WTC11 (cell line): ENCODE data around the gene RELT. TPM values are rescaled to one million over a fixed set of nuclear protein-coding genes. Genes with fewer than 3 reads are reported as not detected.

Experiments used
- ATAC-seq: fragments of 200-7000 bp; cut with Tn5 transposase; 2 replicates; pipeline ENCODE4 v1.10.0; 2021; ENCODE audit warnings: mild to moderate bottlenecking, moderate library complexity
- CTCF ChIA-PET: fragments of 300-600 bp; sonication (Branson Sonifier 250); formaldehyde crosslinking; loops from one replicate; lab custom pipeline; 2021; ENCODE audit warnings: antibody characterized with exemption; lab: Charles Lee
- POLR2A ChIA-PET: fragments of 350-600 bp; sonication (Branson Sonifier 250); formaldehyde crosslinking; loops from one replicate; lab custom pipeline; 2021; ENCODE audit warnings: antibody characterized with exemption; lab: Charles Lee
- DNase-seq: peaks from one replicate; pipeline ENCODE4 v3.0.0; 2021; ENCODE audit warnings: low spot score
- H3K27ac Mint-ChIP-seq: 2 replicates; pipeline ENCODE4 v1.8.0; 2021; ENCODE audit warnings: mixed read lengths
- H3K27me3 Mint-ChIP-seq: 2 replicates; pipeline ENCODE4 v1.8.0; 2021; ENCODE audit warnings: low read depth, mild to moderate bottlenecking, moderate library complexity, mixed read lengths
- H3K36me3 Mint-ChIP-seq: 2 replicates; pipeline ENCODE4 v1.8.0; 2021; ENCODE audit warnings: mixed read lengths
- H3K4me1 Mint-ChIP-seq: 2 replicates; pipeline ENCODE4 v1.8.0; 2022; ENCODE audit warnings: mixed read lengths
- H3K4me3 Mint-ChIP-seq: 2 replicates; pipeline ENCODE4 v1.8.0; 2021; ENCODE audit warnings: mild to moderate bottlenecking, moderate library complexity, mixed read lengths
- H3K9me3 Mint-ChIP-seq: 2 replicates; pipeline ENCODE4 v1.8.0; 2021; ENCODE audit warnings: mixed read lengths
- CREB1 ChIP-seq: sonication (generic); formaldehyde crosslinking; IDR thresholded peaks from 2 replicates; pipeline ENCODE4 v1.8.0; 2023; ENCODE audit warnings: mild to moderate bottlenecking, missing genetic modification reagents
- E2F1 ChIP-seq: sonication (generic); formaldehyde crosslinking; IDR thresholded peaks from 2 replicates; pipeline ENCODE4 v1.8.0; 2022; ENCODE audit warnings: mild to moderate bottlenecking, missing genetic modification reagents
- E2F5 ChIP-seq: sonication (generic); formaldehyde crosslinking; IDR thresholded peaks from 2 replicates; pipeline ENCODE4 v1.8.1; 2022; ENCODE audit warnings: mild to moderate bottlenecking, moderate library complexity, missing genetic modification reagents
- GABPB1 ChIP-seq: sonication (generic); formaldehyde crosslinking; IDR thresholded peaks from 2 replicates; pipeline ENCODE4 v1.8.1; 2023; ENCODE audit warnings: mild to moderate bottlenecking, missing genetic modification reagents
- JUN ChIP-seq: sonication (generic); formaldehyde crosslinking; IDR thresholded peaks from 2 replicates; pipeline ENCODE4 v1.8.0; 2023; ENCODE audit warnings: mild to moderate bottlenecking, missing genetic modification reagents
- MAX ChIP-seq: sonication (generic); formaldehyde crosslinking; IDR thresholded peaks from 2 replicates; pipeline ENCODE4 v1.8.0; 2022; ENCODE audit warnings: mild to moderate bottlenecking, missing genetic modification reagents
- NFYB ChIP-seq: sonication (generic); formaldehyde crosslinking; conservative IDR thresholded peaks from 2 replicates; pipeline ENCODE4 v1.8.0; 2022; ENCODE audit warnings: low read depth, missing genetic modification reagents
- PRRX2 ChIP-seq: fragments of 250-450 bp; sonication (Bioruptor Pico); IDR thresholded peaks from 2 replicates; pipeline ENCODE4 v1.8.0; 2021; ENCODE audit warnings: mild to moderate bottlenecking
- RELA ChIP-seq: sonication (generic); formaldehyde crosslinking; IDR thresholded peaks from 2 replicates; pipeline ENCODE4 v1.8.1; 2022; ENCODE audit warnings: missing genetic modification reagents, mild to moderate bottlenecking, borderline replicate concordance
- TEAD4 ChIP-seq: sonication (generic); formaldehyde crosslinking; IDR thresholded peaks from 2 replicates; pipeline ENCODE4 v1.8.0; 2022; ENCODE audit warnings: mild to moderate bottlenecking, missing genetic modification reagents
- ZNF317 ChIP-seq: sonication (generic); formaldehyde crosslinking; IDR thresholded peaks from 2 replicates; pipeline ENCODE4 v1.8.1; 2023; ENCODE audit warnings: low read depth, mild to moderate bottlenecking, moderate library complexity, missing genetic modification reagents, borderline replicate concordance
- ZNF671 ChIP-seq: fragments of 250-450 bp; sonication (Bioruptor Pico); IDR thresholded peaks from 2 replicates; pipeline ENCODE4 v1.8.0; 2021; ENCODE audit warnings: mild to moderate bottlenecking
- total RNA-seq: library from RNA; stranded (reverse); gene quantifications from 3 replicates; pipeline ENCODE4 v1.2.3, GENCODE V29; 2021
- TF ChIP-seq, protein P1 (sequence below): sonication (generic); formaldehyde crosslinking; IDR thresholded peaks from 2 replicates; pipeline ENCODE4 v1.8.0; 2023; ENCODE audit warnings: missing genetic modification reagents

The RELT gene
- total RNA-seq, 1 experiment from 2014 or later: 6.7 TPM

- TF ChIP-seq E2F5 (CRISPR knock-in tag) (peak; percentile 58; the same call in 1 of the 2 replicates), JUN (CRISPR knock-in tag) (no peak), GABPB1 (no peak), RELA (CRISPR knock-in tag) (no peak), NFYB (CRISPR knock-in tag) (no peak), E2F1 (CRISPR knock-in tag) (no peak), MAX (CRISPR knock-in tag) (peak; percentile 21; the same call in 1 of the 2 replicates), PRRX2 (CRISPR knock-in tag) (no peak), ZNF317 (CRISPR knock-in tag) (0 out of 2 replicates have a peak, but pooled peaks have one; percentile 43), ZNF671 (CRISPR knock-in tag) (no peak), TEAD4 (no peak)
Observed at GRCh38 chr11:73376160-73376802, at the start of gene RELT (continued).

DNA sequence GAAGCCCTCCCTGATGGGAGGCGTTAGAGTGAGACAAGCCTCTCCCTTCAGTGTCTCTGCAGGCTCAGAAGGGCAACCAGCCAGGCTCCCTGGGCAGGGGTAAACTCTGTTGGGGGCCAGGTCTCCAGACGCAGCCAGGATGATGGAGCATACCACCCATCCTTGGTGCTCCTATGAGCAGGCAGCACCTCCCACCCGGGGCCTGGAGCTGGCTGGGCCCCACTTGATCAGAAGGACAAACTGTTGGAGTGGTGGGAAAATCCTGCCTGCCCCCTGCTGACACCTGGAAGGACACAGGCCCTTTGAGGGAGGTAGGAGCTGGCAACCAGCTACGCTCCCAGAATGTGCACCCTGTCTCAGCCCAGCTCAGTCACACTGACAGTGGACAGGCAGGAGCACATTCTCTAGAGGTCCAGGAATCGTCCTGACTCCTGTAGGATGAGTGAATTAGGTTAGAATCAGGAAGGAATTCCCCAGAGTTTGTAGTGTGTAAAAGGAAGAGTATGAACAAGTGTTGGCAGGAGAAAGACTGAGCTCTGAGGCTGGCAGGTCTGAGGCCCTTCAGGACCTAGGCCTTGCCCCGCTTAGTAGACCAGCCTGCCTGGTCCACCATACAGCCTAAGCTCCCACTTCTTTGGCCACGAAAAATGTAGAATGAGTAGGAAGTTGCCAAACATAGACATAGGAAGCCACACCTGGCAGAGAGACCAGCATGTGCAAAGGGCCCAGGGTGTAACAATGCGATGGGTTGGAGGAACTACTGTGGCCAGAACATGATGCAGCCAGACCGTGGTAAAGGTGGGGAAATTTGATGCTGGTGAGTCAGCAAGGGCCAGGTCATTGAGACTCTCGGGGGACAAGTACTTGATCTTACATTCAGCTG is 49.0 kb upstream of the RELT start:
- no peaks in the 10 kb centered on the region for H3K36me3 Mint-ChIP-seq
- H3K27ac Mint-ChIP-seq: no peak overlapping the region
- DNase-seq (no peak), ATAC-seq (no peak)
- no peaks in the 10 kb centered on the region for H3K9me3 Mint-ChIP-seq
- no peak overlapping the region for H3K4me3 Mint-ChIP-seq
- H3K27me3 Mint-ChIP-seq: peaks cover 40% of the 10 kb centered on the region
- TF ChIP-seq RELA (CRISPR knock-in tag): no peak
- TF ChIP-seq, protein P1, sequence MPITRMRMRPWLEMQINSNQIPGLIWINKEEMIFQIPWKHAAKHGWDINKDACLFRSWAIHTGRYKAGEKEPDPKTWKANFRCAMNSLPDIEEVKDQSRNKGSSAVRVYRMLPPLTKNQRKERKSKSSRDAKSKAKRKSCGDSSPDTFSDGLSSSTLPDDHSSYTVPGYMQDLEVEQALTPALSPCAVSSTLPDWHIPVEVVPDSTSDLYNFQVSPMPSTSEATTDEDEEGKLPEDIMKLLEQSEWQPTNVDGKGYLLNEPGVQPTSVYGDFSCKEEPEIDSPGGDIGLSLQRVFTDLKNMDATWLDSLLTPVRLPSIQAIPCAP (CRISPR knock-in tag): no peak
- POLR2A ChIA-PET: interaction anchor here (0.7 kb wide), 1 partner anchor 17 kb away, joined by 3 read pairs; no protein-coding TSS in a partner anchor
- CTCF ChIA-PET: interaction anchor here (1.2 to 4.0 kb wide), 8 partner anchors 8 to 38 kb away, joined by 3 to 27 read pairs (median 8); no protein-coding TSS in a partner anchor
- peaks cover 45% of the 10 kb centered on the region for H3K4me1 Mint-ChIP-seq

- Mint-ChIP-seq H3K36me3 (no peaks in the 10 kb centered on the region), H3K4me3 (no peak overlapping the region), H3K27ac (no peak overlapping the region), H3K9me3 (no peaks in the 10 kb centered on the region), H3K4me1 (peaks cover 45% of the 10 kb centered on the region), H3K27me3 (peaks cover 48% of the 10 kb centered on the region)
- TF ChIP-seq, protein P1 (CRISPR knock-in tag): no peak
- TF ChIP-seq CREB1: no peak
- DNase-seq (peak; percentile 9), ATAC-seq (no peak)
- ChIA-PET CTCF (interaction anchor here (0.9 to 4.0 kb wide), 8 partner anchors 7 to 66 kb away, joined by 3 to 27 read pairs (median 6); no protein-coding TSS in a partner anchor), POLR2A (interaction anchor here (0.7 kb wide), 1 partner anchor 18 kb away, joined by 3 read pairs; no protein-coding TSS in a partner anchor)
Observed at GRCh38 chr11:73327812-73328364, 48.3 kb upstream of the RELT start.
